Liver (tissue), 3 donors: ENCODE data around the gene IFNA6.

Experiments
- CTCF ChIP-seq: fragments of 150-350 bp; IDR thresholded peaks from 2 replicates; pipeline ENCODE4 v1.5.1; 2017; ENCODE audit warnings: improper control_type of control experiment, low read depth, low read length; ENCODE audit not compliant: missing input control
- GABPA ChIP-seq, 2 donors: IDR thresholded peaks in 1 of 2; conservative IDR thresholded peaks in 1 of 2; 2 replicates each; pipeline ENCODE4 v1.6.1; 2016; ENCODE audit warnings: antibody characterized with exemption in 2 of 2, mild to moderate bottlenecking in 1 of 2, moderate library complexity in 1 of 2
- REST ChIP-seq: IDR thresholded peaks from 2 replicates; pipeline ENCODE4 v1.6.1; 2016; ENCODE audit warnings: antibody characterized with exemption, mild to moderate bottlenecking
- donor health status: healthy.
- donor health status: healthy.

- TF ChIP-seq REST = no peak
- no peak for TF ChIP-seq CTCF
- no peak for TF ChIP-seq GABPA (IDR thresholded peaks at IDR 0.05 in 1 of 2, conservative IDR thresholded peaks at IDR 0.05 in 1 of 2)
Measured at GRCh38 chr9:21331676-21332402, 18.8 kb downstream of the IFNA6 start.
